H1 (cell line): ENCODE measurements around the gene ZBTB42. TPM values are rescaled to one million over a fixed set of nuclear protein-coding genes. Genes with fewer than 3 reads are reported as not detected.

Source experiments
- CTCF ChIA-PET: fragments of 300-600 bp; sonication (Branson Sonifier 250); formaldehyde crosslinking; loops from one replicate; lab custom pipeline; 2021; ENCODE audit not compliant: partially characterized antibody; lab: Charles Lee
- POLR2A ChIA-PET: fragments of 300-600 bp; sonication (Branson Sonifier 250); formaldehyde crosslinking; loops from one replicate; lab custom pipeline; 2021; ENCODE audit warnings: inconsistent platforms; ENCODE audit not compliant: partially characterized antibody; lab: Charles Lee
- DNase-seq, 2 experiments: peaks; one replicate each; pipeline versions ENCODE4 v3.0.0 to v3.0.0-alpha.2; 2010 to 2022; ENCODE audit warnings: low spot score in 2 of 2, low read depth in 1 of 2, mixed read lengths in 1 of 2
- FAIRE-seq: peaks from 2 replicates; lab custom pipeline; 2011; peaks lifted over from hg19 to GRCh38; lab: Jason Lieb, UNC
- H2AFZ ChIP-seq: 2 replicates; pipeline ENCODE4 v1.8.1; 2012; ENCODE audit warnings: low read length, inconsistent platforms
- H2AK5ac ChIP-seq: 2 replicates; pipeline ENCODE4 v1.6.1; 2013; ENCODE audit warnings: low read depth, low read length
- H2BK120ac ChIP-seq: replicated peaks from 2 replicates; pipeline ENCODE3; 2013; ENCODE audit warnings: low read depth, low read length, inconsistent platforms
- H2BK12ac ChIP-seq: 2 replicates; pipeline ENCODE4 v1.6.1; 2013; ENCODE audit warnings: low read depth, low read length
- H2BK15ac ChIP-seq: 2 replicates; pipeline ENCODE4 v1.6.1; 2013; ENCODE audit warnings: low read length
- H2BK20ac ChIP-seq: 2 replicates; pipeline ENCODE4 v1.6.1; 2013; ENCODE audit warnings: low read length
- H2BK5ac ChIP-seq: 2 replicates; pipeline ENCODE4 v1.6.1; 2013; ENCODE audit warnings: low read depth, low read length
- H3K14ac ChIP-seq: 2 replicates; pipeline ENCODE4 v1.6.1; 2013; ENCODE audit warnings: inconsistent platforms; ENCODE audit not compliant: insufficient read length
- H3K18ac ChIP-seq: 2 replicates; pipeline ENCODE4 v1.6.1; 2013; ENCODE audit warnings: low read length; ENCODE audit errors: extremely low read depth
- H3K23ac ChIP-seq: 2 replicates; pipeline ENCODE4 v1.6.1; 2013; ENCODE audit warnings: inconsistent platforms; ENCODE audit not compliant: insufficient read length
- H3K23me2 ChIP-seq: 2 replicates; pipeline ENCODE4 v1.6.1; 2013; ENCODE audit warnings: low read depth, low read length
- H3K27ac ChIP-seq: 2 replicates; pipeline ENCODE4 v1.6.1; 2011; ENCODE audit warnings: low read depth, low read length, inconsistent platforms
- H3K27me3 ChIP-seq, 4 experiments: replicated peaks in 1 of 4; 1 replicate in 1 of 4; 2 replicates in 3 of 4; pipeline versions ENCODE4 v1.6.1 to v1.8.1; 2011 to 2013; ENCODE audit warnings: low read length in 3 of 4, mild to moderate bottlenecking in 3 of 4, inconsistent platforms in 2 of 4, mixed read lengths in 2 of 4, moderate library complexity in 1 of 4; ENCODE audit not compliant: control insufficient read depth in 3 of 4, insufficient read depth in 3 of 4; ENCODE audit errors: extremely low read depth in 1 of 4
- H3K36me3 ChIP-seq, 4 experiments: 2 replicates each; pipeline versions ENCODE4 v1.6.1 to v1.8.1; 2011 to 2013; ENCODE audit warnings: mild to moderate bottlenecking in 4 of 4, low read length in 3 of 4, moderate library complexity in 2 of 4, control low read depth in 1 of 4, inconsistent platforms in 1 of 4; ENCODE audit not compliant: insufficient read depth in 4 of 4, control insufficient read depth in 2 of 4
- H3K4ac ChIP-seq: replicated peaks from 2 replicates; pipeline ENCODE3; 2013; ENCODE audit warnings: low read length, low read depth, mixed read lengths, inconsistent platforms; ENCODE audit not compliant: insufficient read length
- H3K4me1 ChIP-seq, 4 experiments: replicated peaks in 1 of 4; 1 replicate in 1 of 4; 2 replicates in 3 of 4; pipeline versions ENCODE4 v1.6.1 to v1.8.1; 2011 to 2013; ENCODE audit warnings: low read length in 3 of 4, inconsistent platforms in 2 of 4, mixed read lengths in 1 of 4; ENCODE audit not compliant: insufficient read depth in 4 of 4, control insufficient read depth in 3 of 4
- H3K4me2 ChIP-seq, 2 experiments: 2 replicates each; pipeline versions ENCODE4 v1.6.1 to v1.8.1; 2011 to 2013; ENCODE audit warnings: low read depth in 2 of 2, low read length in 2 of 2, control low read depth in 1 of 2, inconsistent platforms in 1 of 2, mild to moderate bottlenecking in 1 of 2; ENCODE audit not compliant: insufficient read depth in 1 of 2
- H3K4me3 ChIP-seq, 4 experiments: fragments of 200-600, 300-600 bp in 1 of 4; sonication (generic), shearing (Covaris generic), sonication (Bioruptor Twin) in 1 of 4; 2 replicates each; pipeline versions ENCODE4 v1.5.1 to v1.8.1; 2011 to 2016; ENCODE audit warnings: low read length in 4 of 4, low read depth in 3 of 4, control low read depth in 2 of 4, inconsistent platforms in 2 of 4, mild to moderate bottlenecking in 2 of 4, mixed read lengths in 1 of 4, moderate library complexity in 1 of 4; ENCODE audit not compliant: insufficient read depth in 2 of 4; ENCODE audit errors: extremely low read depth in 1 of 4
- H3K56ac ChIP-seq: replicated peaks from 2 replicates; pipeline ENCODE3; 2013; ENCODE audit warnings: low read depth, mild to moderate bottlenecking, mixed read lengths, low read length, inconsistent platforms; ENCODE audit not compliant: insufficient read length
- H3K79me1 ChIP-seq: 2 replicates; pipeline ENCODE4 v1.6.1; 2013; ENCODE audit warnings: low read depth, low read length, control low read depth
- H3K79me2 ChIP-seq, 2 experiments: 2 replicates each; pipeline versions ENCODE4 v1.6.1 to v1.8.1; 2012 to 2013; ENCODE audit warnings: low read length in 2 of 2, mild to moderate bottlenecking in 2 of 2, inconsistent platforms in 1 of 2; ENCODE audit not compliant: insufficient read depth in 2 of 2, control insufficient read depth in 1 of 2
- H3K9ac ChIP-seq, 4 experiments: replicated peaks in 1 of 4; 1 replicate in 1 of 4; 2 replicates in 3 of 4; pipeline versions ENCODE4 v1.6.1 to v1.8.1; 2011 to 2013; ENCODE audit warnings: low read depth in 3 of 4, low read length in 3 of 4, control low read depth in 2 of 4, mild to moderate bottlenecking in 2 of 4, moderate library complexity in 2 of 4, inconsistent platforms in 1 of 4; ENCODE audit errors: extremely low read depth in 1 of 4
- H3K9me3 ChIP-seq, 2 experiments: 2 replicates each; pipeline versions ENCODE4 v1.6.1 to v1.8.1; 2012 to 2013; ENCODE audit warnings: mild to moderate bottlenecking in 2 of 2, moderate library complexity in 2 of 2, control low read depth in 1 of 2, inconsistent platforms in 1 of 2, low read depth in 1 of 2, low read length in 1 of 2, mixed read lengths in 1 of 2; ENCODE audit not compliant: insufficient read depth in 2 of 2
- H4K20me1 ChIP-seq, 2 experiments: replicated peaks in 1 of 2; 2 replicates each; pipeline versions ENCODE3 to v1.8.1; 2011 to 2013; ENCODE audit warnings: inconsistent platforms in 2 of 2, low read length in 2 of 2, mild to moderate bottlenecking in 1 of 2; ENCODE audit not compliant: insufficient read depth in 2 of 2, control insufficient read depth in 1 of 2
- H4K5ac ChIP-seq: 2 replicates; pipeline ENCODE4 v1.6.1; 2013; ENCODE audit warnings: low read length, low read depth, mixed read lengths, inconsistent platforms; ENCODE audit not compliant: insufficient read length
- H4K8ac ChIP-seq: 2 replicates; pipeline ENCODE4 v1.8.0; 2013; ENCODE audit warnings: mild to moderate bottlenecking, moderate library complexity, low read length, inconsistent platforms; ENCODE audit not compliant: insufficient read depth; ENCODE audit errors: extremely low read depth
- H4K91ac ChIP-seq: replicated peaks from 2 replicates; pipeline ENCODE3; 2013; ENCODE audit warnings: low read length, mixed read lengths, inconsistent platforms; ENCODE audit not compliant: insufficient read length
- FOSL1 ChIP-seq: IDR thresholded peaks from 2 replicates; pipeline ENCODE4 v1.6.1; 2011; ENCODE audit warnings: mild to moderate bottlenecking, low read depth, low read length, moderate library complexity; ENCODE audit not compliant: insufficient read depth
- WGBS, 2 experiments: shearing (Covaris generic) in 1 of 2; methylation state at CpG; one replicate each; pipeline versions ENCODE4 v1.1.6 to v1.1.7; 2013 to 2015; ENCODE audit warnings: low lambda C conversion rate in 2 of 2, mixed read lengths in 2 of 2, inconsistent platforms in 1 of 2, low coverage in 1 of 2, missing lambda C conversion rate in 1 of 2; ENCODE audit not compliant: insufficient replicate concordance in 2 of 2, insufficient coverage in 1 of 2, insufficient read length in 1 of 2; ENCODE audit errors: extremely low coverage in 1 of 2, missing lambda C conversion rate in 1 of 2; 5-methylcytosine and 5-hydroxymethylcytosine counted together
- polyA plus RNA-seq, 7 experiments: library from polyadenylated mRNA; depleted of rRNA in 3 of 7; stranded (reverse) in 5 of 7; unstranded in 2 of 7; fragments of >200 nt in 5 of 7; fragments of 200-250 nt in 2 of 7; gene quantifications; 1 replicate in 5 of 7; 2 replicates in 1 of 7; 4 replicates in 1 of 7; pipeline versions ENCODE4 v1.2.1 to v1.2.3, GENCODE V29; 2011 to 2013; ENCODE audit warnings: missing spikeins in 2 of 7, mixed read lengths in 2 of 7
- total RNA-seq: library from RNA; stranded (reverse); fragmentation: NEBNext Ultra II Directional; extraction: Animal tissue kit (Norgen Biotek cat#: 25700); gene quantifications from 2 replicates; pipeline ENCODE4 v1.2.1, GENCODE V29; 2021
- TF ChIP-seq, protein P1 (sequence below): IDR thresholded peaks from 2 replicates; pipeline ENCODE4 v1.6.1; 2012; ENCODE audit warnings: inconsistent platforms

ZBTB42 gene
- total and polyA plus RNA-seq, 2 of the 8 experiments (the other 6 are each of a cell fraction or from before 2014, with no cell fraction given) = 2.8 to 3.1 TPM

DNA sequence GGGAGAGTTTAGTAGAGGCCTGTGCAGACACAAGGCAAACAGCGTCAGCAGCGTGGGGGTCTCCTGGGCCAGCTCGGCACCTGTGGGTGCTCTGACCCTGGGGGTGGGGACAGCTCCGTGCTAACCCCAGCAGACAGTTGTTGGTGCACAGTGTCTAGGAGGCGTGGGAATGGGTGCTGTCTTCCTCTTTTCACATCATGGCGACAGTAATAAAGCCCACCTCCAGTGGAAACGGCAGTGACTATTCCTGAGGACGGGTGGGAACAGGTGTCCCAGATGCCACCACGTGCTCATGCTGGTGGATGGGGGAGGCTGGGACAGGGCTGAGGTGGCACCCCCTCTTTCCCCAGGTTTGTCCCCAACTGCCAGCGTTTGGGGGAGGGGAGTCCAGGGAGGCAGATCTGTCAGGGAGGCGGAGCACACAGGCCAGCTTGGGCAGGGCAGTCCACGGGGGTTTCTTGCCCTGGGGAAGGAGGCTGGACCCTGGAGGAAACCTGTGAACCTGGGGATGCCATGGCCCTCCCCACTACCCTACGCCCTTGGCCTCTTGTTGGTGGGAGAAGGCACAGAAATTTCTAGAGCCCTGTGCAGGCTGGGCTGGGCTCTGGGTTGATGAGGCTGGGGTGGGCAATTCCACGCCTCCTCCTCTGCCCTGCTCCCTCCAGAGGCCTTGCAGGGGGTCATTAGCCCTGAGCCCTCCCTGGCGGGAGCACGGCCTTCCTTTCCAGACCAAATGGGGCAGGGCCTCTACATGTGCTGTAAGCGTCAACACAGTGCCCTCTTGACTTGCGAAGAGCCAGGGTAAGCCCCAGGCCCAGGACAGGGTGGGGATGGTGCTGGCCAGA is 3.8 kb downstream of the ZBTB42 start:
- POLR2A ChIA-PET = interaction anchor here (1.0 to 1.4 kb wide), 3 partner anchors 9 to 48 kb away, joined by 3 to 5 read pairs (median 3); no protein-coding TSS in a partner anchor
- DNase-seq = no peak

More for the DNA sequence above, 3.8 kb downstream of the ZBTB42 start:
- Histone ChIP-seq H3K18ac (no peak overlapping the region), H3K4me3 (no peak overlapping the region), H2BK120ac (no peak overlapping the region), H2AK5ac (no peak overlapping the region), H4K8ac (no peak overlapping the region), H4K20me1 (peaks cover 3 to 13% of the 10 kb centered on the region in 2 experiments), H2BK12ac (no peak overlapping the region), H2BK20ac (no peak overlapping the region), H3K9me3 (no peaks in the 10 kb centered on the region), H3K27me3 (peaks cover 14 to 32% (median 22%) of the 10 kb centered on the region in 4 experiments), H2BK15ac (no peak overlapping the region), H2AFZ (no peak overlapping the region), H3K4ac (no peak overlapping the region), H3K56ac (no peak overlapping the region), H2BK5ac (no peak overlapping the region), H3K23ac (no peak overlapping the region), H3K23me2 (peaks cover 15% of the 10 kb centered on the region), H3K36me3 (no peaks in the 10 kb centered on the region), H4K91ac (no peak overlapping the region), H3K27ac (no peak overlapping the region), H3K4me2 (no peak overlapping the region), H4K5ac (no peak overlapping the region), H3K4me1 (peaks cover 0 to 4% (median 3%) of the 10 kb centered on the region in 4 experiments; a peak in 4 of 7 replicates), H3K79me2 (no peaks in the 10 kb centered on the region), H3K79me1 (no peaks in the 10 kb centered on the region), H3K9ac (no peak overlapping the region), H3K14ac (no peak overlapping the region)
- CTCF ChIA-PET = interaction anchor here (0.8 to 3.0 kb wide), 4 partner anchors 16 to 79 kb away, joined by 3 to 17 read pairs (median 8); no protein-coding TSS in a partner anchor
- 79% methylated on average over 17 of the region's 18 CpGs; no CpG with 5 or more reads in 1 of the 2 experiments for WGBS, 2 experiments
- TF ChIP-seq, protein P1, sequence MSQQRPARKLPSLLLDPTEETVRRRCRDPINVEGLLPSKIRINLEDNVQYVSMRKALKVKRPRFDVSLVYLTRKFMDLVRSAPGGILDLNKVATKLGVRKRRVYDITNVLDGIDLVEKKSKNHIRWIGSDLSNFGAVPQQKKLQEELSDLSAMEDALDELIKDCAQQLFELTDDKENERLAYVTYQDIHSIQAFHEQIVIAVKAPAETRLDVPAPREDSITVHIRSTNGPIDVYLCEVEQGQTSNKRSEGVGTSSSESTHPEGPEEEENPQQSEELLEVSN = 0 out of 2 replicates have a peak, but pooled peaks have one; percentile 25
- no peak for TF ChIP-seq FOSL1
- no peak for FAIRE-seq
